Brain microvascular endothelial cell (primary cell): ENCODE data around the gene COX14.

ENCODE experiments used
- DNase-seq: peaks from one replicate; pipeline ENCODE4 v3.0.0-alpha.2; 2020
- H3K27ac ChIP-seq: fragments of 250-450 bp; sonication (Bioruptor Pico); 2 replicates; pipeline ENCODE4 v1.5.1; 2020; ENCODE audit warnings: mild to moderate bottlenecking, moderate library complexity
- H3K27me3 ChIP-seq: fragments of 250-450 bp; sonication (Bioruptor Pico); replicated peaks from 2 replicates; pipeline ENCODE4 v1.5.1; 2020; ENCODE audit warnings: mild to moderate bottlenecking
- H3K36me3 ChIP-seq: fragments of 250-450 bp; sonication (Bioruptor Pico); replicated peaks from 2 replicates; pipeline ENCODE4 v1.5.1; 2020; ENCODE audit warnings: mild to moderate bottlenecking
- H3K4me3 ChIP-seq: 2 replicates; pipeline ENCODE4 v1.5.1; 2011; ENCODE audit warnings: low read depth, mild to moderate bottlenecking, control low read depth, low read length, moderate library complexity
- CTCF ChIP-seq: IDR thresholded peaks from 2 replicates; pipeline ENCODE4 v1.5.1; 2011; ENCODE audit warnings: low read depth, mild to moderate bottlenecking, moderate library complexity, low read length, control low read depth, inconsistent platforms; ENCODE audit errors: missing control alignments
- in situ Hi-C: cut with HindIII; loops from 2 replicates; pipeline ENCODE4 v1.10.0; 2017; ENCODE audit warnings: low sequenced_read_pairs, low pct_ligation_motif_present

The COX14 gene

GRCh38 chr12:50156641-50157040 lies 44.6 kb downstream of the COX14 start:
- in situ Hi-C loops = no loop called here
- H3K27ac ChIP-seq = no peak overlapping the region
- no peaks in the 10 kb centered on the region for H3K27me3 ChIP-seq

GRCh38 chr12:50157259-50157658 lies 45.2 kb downstream of the COX14 start:
- Histone ChIP-seq H3K4me3 (no peak overlapping the region), H3K27ac (no peak overlapping the region), H3K27me3 (no peaks in the 10 kb centered on the region), H3K36me3 (no peaks in the 10 kb centered on the region)
- DNase-seq = no peak
- in situ Hi-C loops = no loop called here
- TF ChIP-seq CTCF = no peak

More at GRCh38 chr12:50156641-50157040, 44.6 kb downstream of the COX14 start:
- TF ChIP-seq CTCF = no peak
- DNase-seq = no peak
- Histone ChIP-seq H3K4me3 (no peak overlapping the region), H3K36me3 (no peaks in the 10 kb centered on the region)

GRCh38 chr12:50160643-50161042 lies 48.6 kb downstream of the COX14 start:
- no peaks in the 10 kb centered on the region for H3K36me3 ChIP-seq
- H3K27me3 ChIP-seq = no peaks in the 10 kb centered on the region
- DNase-seq = no peak
- H3K27ac ChIP-seq = no peak overlapping the region
- H3K4me3 ChIP-seq = no peak overlapping the region
- TF ChIP-seq CTCF = no peak
- in situ Hi-C loops = no loop called here

- no peak for TF ChIP-seq CTCF
- H3K36me3 ChIP-seq = no peaks in the 10 kb centered on the region
- no peak overlapping the region for H3K27ac ChIP-seq
- H3K27me3 ChIP-seq = no peaks in the 10 kb centered on the region
- in situ Hi-C loops = no loop called here
- DNase-seq = no peak
- H3K4me3 ChIP-seq = no peak overlapping the region
Measured at GRCh38 chr12:50162230-50162629, 50.2 kb downstream of the COX14 start.

- no peak for TF ChIP-seq CTCF
- Histone ChIP-seq H3K4me3 (no peak overlapping the region), H3K27me3 (no peaks in the 10 kb centered on the region), H3K27ac (no peak overlapping the region), H3K36me3 (no peaks in the 10 kb centered on the region)
- no peak for DNase-seq
- in situ Hi-C loops = no loop called here
Measured at GRCh38 chr12:50164963-50165362, 52.9 kb downstream of the COX14 start.

GRCh38 chr12:50166799-50167048 lies 54.7 kb downstream of the COX14 start:
- in situ Hi-C loops = no loop called here
- peak overlapping the region; percentile 83 for H3K4me3 ChIP-seq
- DNase-seq = no peak
- peak overlapping the region; percentile 92 for H3K27ac ChIP-seq
- no peaks in the 10 kb centered on the region for H3K27me3 ChIP-seq
- H3K36me3 ChIP-seq = no peaks in the 10 kb centered on the region
- TF ChIP-seq CTCF = no peak
